Measurements from ENCODE around the gene OR13F1. TPM values are rescaled to one million over a fixed set of nuclear protein-coding genes. Genes with fewer than 3 reads are reported as not detected.
"Not testable (repeated sequence)": the region's sequence is repeated elsewhere in the genome, so short reads cannot be mapped to it uniquely, and the experiment has no call there.

The OR13F1 gene, protein sequence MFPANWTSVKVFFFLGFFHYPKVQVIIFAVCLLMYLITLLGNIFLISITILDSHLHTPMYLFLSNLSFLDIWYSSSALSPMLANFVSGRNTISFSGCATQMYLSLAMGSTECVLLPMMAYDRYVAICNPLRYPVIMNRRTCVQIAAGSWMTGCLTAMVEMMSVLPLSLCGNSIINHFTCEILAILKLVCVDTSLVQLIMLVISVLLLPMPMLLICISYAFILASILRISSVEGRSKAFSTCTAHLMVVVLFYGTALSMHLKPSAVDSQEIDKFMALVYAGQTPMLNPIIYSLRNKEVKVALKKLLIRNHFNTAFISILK
- total RNA-seq = not detected in 2 replicates

DNA sequence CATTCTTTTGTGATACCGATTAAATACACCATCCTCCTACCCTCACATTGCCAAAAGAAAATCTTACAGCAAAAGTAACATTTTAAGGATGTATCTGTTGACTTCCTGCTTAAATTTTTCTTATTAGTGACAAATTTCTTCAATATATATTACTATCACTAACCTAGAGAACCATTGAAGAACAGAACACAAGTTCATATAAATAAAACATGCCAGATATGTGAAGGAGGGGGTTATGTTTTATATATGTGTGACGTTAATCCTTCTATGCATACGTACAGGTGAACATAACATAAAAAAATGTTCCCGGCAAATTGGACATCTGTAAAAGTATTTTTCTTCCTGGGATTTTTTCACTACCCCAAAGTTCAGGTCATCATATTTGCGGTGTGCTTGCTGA lies at the start of gene OR13F1:
OR13F1 (plus strand) TSS at position 301 of the 400 bp plus-strand sequence; CDS start at position 301, 0 bp downstream.
- DNase-seq (ENCODE audit: extremely low read depth, low read depth, low spot score) = no peak

DNA sequence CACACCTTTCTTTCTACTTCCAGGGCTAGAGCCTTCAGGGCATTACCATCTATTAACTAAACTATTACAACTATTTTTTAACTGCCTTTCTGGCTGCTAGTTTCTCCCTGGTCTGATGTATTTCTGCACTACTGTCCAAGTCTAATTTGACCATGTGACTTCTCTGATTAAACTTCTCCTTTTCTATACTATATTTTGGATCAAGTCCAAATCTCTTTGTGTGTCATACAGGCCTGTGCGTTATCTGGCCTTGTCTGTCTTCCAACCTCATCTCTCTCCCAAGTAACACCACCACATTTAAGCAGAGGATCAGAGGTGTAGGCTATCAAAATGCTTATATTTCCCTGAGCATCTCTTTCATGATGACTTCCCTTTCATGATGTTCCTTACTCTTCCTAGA lies 47.2 kb upstream of the OR13F1 start:
- DNase-seq (ENCODE audit: extremely low read depth, low read depth, low spot score) = no peak

DNA sequence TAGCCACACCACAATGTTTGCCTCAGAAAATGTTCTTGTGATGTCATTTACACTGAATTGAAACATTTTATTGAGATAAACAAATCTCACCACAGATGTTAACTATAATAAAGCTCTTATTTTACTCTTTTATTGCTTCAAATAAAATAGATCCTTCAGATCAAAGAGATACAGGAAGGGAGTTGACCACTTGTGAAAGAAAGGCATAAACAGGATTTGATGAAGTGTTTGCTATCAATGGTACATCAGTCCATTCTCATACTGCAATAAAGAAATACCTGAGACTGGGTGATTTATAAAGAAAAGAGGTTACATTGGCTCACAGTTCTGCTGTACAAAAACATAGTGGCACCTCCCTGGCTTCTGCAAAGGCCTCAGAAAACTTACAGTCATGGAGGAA lies 40.2 kb upstream of the OR13F1 start:
- no peak for DNase-seq (ENCODE audit: extremely low read depth, low read depth, low spot score)

DNA sequence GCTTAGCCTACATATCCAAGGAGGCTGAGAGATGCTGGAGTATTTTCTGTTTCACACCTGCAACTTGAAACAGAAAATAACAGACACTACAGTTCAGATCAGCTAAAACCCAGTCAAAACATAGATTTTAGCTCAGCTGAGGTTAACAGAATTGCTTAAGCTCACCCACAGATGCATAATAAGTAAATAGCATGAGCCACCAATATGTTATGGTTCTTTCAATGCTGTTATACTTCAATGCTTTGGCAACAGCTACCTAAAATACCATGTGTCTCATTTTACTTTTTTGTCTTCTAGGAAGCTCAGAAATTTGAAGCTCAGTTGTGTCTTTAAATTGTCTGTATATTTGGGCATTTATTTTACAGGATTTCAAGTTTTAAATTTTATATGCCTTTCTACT lies 35.8 kb upstream of the OR13F1 start:
- DNase-seq (ENCODE audit: extremely low read depth, low read depth, low spot score) = no peak

DNA sequence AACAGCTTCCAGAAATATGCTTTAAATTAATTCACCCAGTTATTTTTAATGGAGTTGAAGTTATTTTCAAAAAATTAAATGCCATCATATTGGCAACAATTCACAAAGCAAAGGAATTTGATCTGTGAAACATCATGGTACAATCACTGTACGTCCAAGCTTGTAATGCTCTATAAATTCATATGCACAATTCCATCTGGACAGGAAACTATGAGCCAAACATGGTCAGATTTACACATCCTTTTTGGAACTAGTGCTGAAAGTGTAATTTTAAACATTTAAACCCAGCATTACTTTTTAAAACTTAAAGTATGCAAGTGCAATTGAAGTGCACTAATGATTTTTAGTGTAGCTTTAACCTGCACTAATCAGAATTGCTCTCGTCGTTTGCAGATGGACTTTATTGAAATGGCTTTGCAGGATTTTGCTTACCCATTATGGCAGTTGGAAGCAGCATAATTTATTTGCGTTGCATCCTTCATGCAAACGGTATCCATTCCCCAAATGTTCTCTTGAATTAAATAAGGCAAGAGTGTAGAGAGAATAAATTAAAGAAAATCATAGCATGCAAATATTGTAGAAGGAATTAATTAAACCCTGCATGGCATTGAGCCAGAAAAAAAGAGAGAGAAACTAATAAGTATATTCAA lies 21.0 kb upstream of the OR13F1 start:
- no peak for DNase-seq (ENCODE audit: extremely low read depth, low read depth, low spot score)

DNA sequence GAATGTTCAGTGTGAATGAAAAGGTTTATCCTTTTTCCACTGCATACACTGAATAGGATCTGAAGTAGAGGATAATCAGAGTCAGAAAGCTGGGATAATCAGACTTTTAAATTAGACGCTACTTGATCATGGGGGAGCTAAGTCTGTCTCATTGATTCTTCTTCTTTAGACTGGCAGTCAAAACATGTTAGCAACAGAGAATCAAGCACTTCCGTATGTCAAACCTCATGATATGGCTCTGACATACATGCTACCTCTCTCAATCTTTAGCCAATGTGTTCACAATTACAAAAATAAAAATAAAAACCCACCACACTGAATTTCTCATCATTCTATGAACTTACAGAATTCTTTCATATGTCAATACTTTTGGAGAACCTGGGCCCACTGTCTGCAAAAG lies 19.0 kb upstream of the OR13F1 start:
- no peak for DNase-seq (ENCODE audit: extremely low read depth, low read depth, low spot score)

DNA sequence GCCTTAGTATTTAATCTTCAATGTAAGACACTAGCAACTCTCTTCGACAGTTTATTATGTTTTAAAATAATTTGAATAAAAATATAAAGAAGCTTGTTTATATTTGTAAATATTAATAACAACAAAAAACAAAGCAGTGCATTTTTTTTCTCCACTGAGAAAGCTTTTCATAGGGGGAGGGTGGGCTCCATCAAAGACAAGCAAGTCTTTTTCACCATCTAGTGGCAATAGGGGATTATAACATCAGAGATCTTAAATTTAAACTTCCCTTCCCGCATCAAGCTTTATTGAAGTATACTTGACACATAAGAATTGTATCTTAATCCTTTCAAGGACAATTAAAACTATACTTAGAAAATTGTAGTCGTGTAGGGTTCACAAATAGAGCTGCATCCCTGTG lies 9.3 kb upstream of the OR13F1 start:
- no peak for DNase-seq (ENCODE audit: extremely low read depth, low read depth, low spot score)

DNA sequence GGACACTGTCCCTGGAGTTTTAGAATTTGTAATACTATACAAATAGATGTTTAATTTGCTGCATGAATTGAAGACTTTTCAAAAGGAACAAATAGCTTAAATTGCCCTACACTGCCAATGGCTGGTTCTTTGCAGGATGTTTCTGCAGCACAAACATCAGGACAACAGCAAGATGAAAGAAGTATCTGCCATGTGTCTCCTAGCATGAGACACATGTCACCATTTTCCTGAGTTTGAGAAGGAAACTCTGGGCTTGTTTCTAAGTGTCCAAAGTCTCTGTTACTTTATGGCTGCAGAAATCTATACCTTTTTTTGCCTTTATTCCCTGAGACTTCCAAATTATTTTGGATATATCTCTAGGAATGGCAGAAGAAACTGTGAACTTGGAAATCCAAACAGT lies 623 bp upstream of the OR13F1 start:
- no peak for DNase-seq (ENCODE audit: extremely low read depth, low read depth, low spot score)

DNA sequence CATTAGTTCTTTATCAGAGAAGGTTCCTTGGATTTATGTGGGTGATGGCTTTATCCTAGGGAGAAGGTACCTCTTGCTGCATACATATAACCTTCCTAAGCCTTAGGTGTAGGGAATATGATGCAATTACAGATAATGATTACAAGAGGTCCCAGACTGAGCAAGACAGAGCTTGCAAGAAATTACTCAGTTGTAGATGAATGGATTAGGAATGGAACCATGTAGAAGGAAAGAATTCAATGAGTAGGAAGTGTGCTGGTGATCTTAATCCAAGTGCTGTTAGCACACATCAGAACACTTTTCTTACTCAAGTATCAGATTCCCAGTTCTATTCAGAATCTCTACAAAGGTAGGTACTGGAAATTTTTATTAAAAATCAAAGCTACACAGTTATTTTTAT lies 2.5 kb downstream of the OR13F1 start:
- no peak for DNase-seq (ENCODE audit: extremely low read depth, low read depth, low spot score)

DNA sequence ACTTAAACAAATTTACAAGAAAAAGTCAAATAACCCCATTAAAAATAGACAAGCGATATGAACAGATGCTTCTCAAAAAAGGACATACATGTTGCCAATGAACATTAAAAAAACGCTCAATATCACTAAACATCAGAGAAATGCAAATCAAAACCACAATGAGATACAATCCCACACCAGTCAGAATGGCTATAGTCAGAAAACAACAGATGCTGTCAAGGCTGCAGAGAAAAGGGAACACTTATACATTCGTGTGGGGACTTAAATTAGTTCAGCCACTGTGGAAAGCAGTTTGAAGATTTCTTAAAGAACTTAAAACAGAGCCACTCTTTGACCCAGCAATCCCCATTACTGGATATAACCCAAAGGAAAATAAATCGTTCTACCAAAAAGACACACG lies 10.8 kb downstream of the OR13F1 start:
- no peak for DNase-seq (ENCODE audit: extremely low read depth, low read depth, low spot score)

DNA sequence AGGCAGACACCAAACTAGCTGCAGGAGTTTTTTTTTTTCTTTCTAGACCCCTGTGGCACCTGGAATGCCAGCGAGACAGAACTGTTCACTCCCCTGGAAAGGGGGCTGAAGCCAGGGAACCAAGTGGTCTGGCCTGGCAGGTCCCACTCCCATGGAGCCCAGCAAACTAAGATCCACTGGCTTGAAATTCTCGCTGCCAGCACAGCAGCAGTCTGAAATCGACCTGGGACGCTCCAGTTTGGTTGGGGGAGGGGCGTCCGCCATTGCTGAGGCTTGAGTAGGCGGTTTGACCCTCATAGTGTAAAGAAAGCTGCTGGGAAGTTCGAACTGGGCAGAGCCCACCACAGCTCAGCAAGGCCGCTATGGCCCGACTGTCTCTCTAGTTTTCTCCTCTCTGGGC lies 16.2 kb downstream of the OR13F1 start:
- not testable (repeated sequence) for DNase-seq (ENCODE audit: extremely low read depth, low read depth, low spot score)

DNA sequence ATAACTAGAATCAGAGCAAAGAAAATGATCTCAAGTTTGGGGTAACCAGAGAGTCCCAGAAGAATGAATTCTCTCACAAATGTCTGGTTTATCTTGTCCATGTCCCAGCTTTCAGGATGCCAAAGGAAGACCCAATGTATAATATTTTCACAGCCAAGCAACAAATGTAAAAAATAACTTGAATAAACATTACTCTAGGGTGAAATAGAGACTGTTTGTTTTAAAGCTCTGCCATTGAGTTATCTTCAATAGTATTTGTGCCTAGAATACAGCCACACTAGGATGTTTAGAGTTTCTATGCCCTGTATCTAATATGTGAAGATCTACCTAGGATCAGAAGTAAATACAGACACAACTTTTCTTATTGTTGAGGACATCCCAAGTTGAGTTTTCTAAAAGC lies 23.0 kb downstream of the OR13F1 start, which contains the start of gene OR13C4:
OR13C4 (minus strand) TSS at position 101 of the 400 bp plus-strand sequence; CDS start at position 101, 0 bp downstream.
- DNase-seq (ENCODE audit: extremely low read depth, low read depth, low spot score) = no peak

DNA sequence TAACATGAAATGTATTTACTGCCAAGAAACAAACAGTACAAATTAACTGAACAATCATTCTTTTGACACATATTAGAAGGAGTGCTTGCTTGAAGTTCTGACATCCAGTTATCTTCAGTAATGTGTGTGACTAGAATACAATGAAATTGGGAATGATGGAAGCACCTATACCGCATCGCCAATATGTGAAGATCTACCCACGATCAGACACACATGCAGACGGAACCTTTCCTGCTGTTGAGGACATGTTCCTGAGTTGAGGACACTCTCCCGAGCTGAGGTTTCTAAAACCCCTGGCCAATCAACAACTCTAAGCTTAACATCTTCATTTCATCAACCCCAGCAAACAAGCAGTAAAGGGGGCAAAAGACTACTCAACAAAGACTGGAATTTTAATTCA lies 32.7 kb downstream of the OR13F1 start, which contains the start of gene OR13C3:
OR13C3 (minus strand) TSS at position 101 of the 400 bp plus-strand sequence. CDS start 133 bp downstream, outside the sequence.
- no peak for DNase-seq (ENCODE audit: extremely low read depth, low read depth, low spot score)

DNA sequence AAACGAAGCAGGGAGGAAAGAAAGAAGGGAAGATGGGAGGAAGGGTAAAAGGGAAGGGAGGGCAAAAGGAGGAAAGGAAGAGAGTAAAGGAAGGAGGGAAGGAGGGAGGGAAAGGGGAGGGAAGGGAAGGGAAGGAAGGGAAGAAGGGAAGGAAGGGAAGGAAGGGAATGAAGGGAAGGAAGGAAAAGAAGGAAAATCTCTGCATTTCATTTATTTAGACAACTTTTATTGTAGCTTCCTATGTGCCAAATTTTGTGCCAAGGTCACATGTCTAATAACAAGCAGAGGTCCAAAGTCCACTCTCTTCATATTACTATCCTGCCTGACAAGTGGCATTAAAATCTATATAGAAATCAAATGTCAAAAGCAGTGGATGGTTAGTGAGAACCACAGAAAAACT lies 35.2 kb downstream of the OR13F1 start:
- DNase-seq (ENCODE audit: extremely low read depth, low read depth, low spot score) = no peak

DNA sequence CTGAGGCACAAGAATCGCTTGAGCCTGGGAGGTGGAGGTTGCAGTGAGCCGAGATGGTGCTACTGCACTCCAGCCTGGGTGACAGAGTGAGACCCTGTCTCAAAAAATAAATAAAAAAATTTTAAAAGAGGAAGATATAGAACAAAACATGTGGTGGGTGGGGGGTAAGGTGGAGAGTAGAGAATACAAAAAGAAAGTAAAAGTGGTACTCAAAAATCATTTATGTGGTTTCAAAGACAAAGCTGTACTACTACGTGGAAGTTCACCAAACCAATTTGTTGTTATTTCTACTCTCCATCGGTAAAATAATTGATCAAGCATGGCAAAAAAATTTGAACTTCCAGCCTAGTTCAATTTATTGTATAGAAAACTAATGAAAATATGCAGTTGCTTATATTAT lies 40.6 kb downstream of the OR13F1 start:
- no peak for DNase-seq (ENCODE audit: extremely low read depth, low read depth, low spot score)

DNA sequence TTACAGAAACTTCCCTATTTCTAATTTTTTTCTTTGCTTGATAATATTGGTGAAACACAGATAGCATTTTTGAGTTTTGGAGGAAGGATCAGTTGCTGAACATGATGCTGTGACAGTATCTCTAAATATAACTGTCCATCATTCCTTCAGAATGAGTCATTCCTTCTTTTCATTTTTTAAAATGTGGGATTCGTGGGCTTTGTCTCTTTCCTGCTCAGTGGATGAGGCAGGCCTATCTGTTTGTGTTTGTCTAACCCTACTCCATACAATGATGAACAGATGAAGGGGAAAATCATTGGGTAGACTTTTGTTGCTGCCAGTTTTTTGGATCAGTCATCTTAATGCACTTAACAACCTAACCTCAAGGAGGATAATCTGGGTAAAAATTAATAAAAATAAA lies 49.2 kb downstream of the OR13F1 start:
- no peak for DNase-seq (ENCODE audit: extremely low read depth, low read depth, low spot score)

Other genes with a start within 250 kb of the OR13F1 start
- not detected in 2 replicates for gene OR13C4, start 22.9 kb downstream of the OR13F1 start, total RNA-seq
- not detected in 2 replicates for gene OR13C3, start 32.6 kb downstream of the OR13F1 start, total RNA-seq
- gene OR13C8, start 64.9 kb downstream of the OR13F1 start, total RNA-seq = not detected in 2 replicates
- not detected in 2 replicates for gene OR13C5, start 95.2 kb downstream of the OR13F1 start, total RNA-seq
- gene OR13C2, start 101.4 kb downstream of the OR13F1 start, total RNA-seq = not detected in 2 replicates
- not detected in 2 replicates for gene OR13C9, start 113.9 kb downstream of the OR13F1 start, total RNA-seq
- not detected in 2 replicates for gene OR13D1, start 190.3 kb downstream of the OR13F1 start, total RNA-seq
- 47.0 and 55.4 TPM in 2 replicates for gene NIPSNAP3A, start 243.4 kb downstream of the OR13F1 start, total RNA-seq

Measured in glomerular endothelial cell (primary cell).